Hepatocyte (in vitro differentiated cells): ENCODE data around the gene PLVAP. TPM values are rescaled to one million over a fixed set of nuclear protein-coding genes. Genes with fewer than 3 reads are reported as not detected.

Experiments
- DNase-seq: peaks from one replicate; pipeline ENCODE4 v3.0.0-alpha.2; 2016; ENCODE audit warnings: low spot score
- H2AFZ ChIP-seq: fragments of 200-600 bp; sonication (generic); 2 replicates; pipeline ENCODE4 v1.6.0; 2016; ENCODE audit warnings: antibody characterized with exemption, mild to moderate bottlenecking
- H3K27ac ChIP-seq: fragments of 200-600 bp; sonication (generic); 2 replicates; pipeline ENCODE4 v1.5.1; 2016; ENCODE audit warnings: mild to moderate bottlenecking
- H3K27me3 ChIP-seq: fragments of 200-600 bp; sonication (generic); 2 replicates; pipeline ENCODE4 v1.6.1; 2016
- H3K36me3 ChIP-seq: fragments of 200-600 bp; sonication (generic); replicated peaks from 2 replicates; pipeline ENCODE4 v1.5.1; 2016; ENCODE audit warnings: low read depth; ENCODE audit not compliant: insufficient read depth
- H3K4me1 ChIP-seq: fragments of 200-600 bp; sonication (generic); 2 replicates; pipeline ENCODE4 v1.5.1; 2016; ENCODE audit warnings: mild to moderate bottlenecking, moderate library complexity; ENCODE audit not compliant: insufficient read depth
- H3K4me2 ChIP-seq: fragments of 200-600 bp; sonication (generic); 2 replicates; pipeline ENCODE4 v1.6.0; 2016
- H3K4me3 ChIP-seq: fragments of 200-600 bp; sonication (generic); 2 replicates; pipeline ENCODE4 v1.5.1; 2016; ENCODE audit warnings: mild to moderate bottlenecking
- H3K79me2 ChIP-seq: fragments of 200-600 bp; sonication (generic); 2 replicates; pipeline ENCODE4 v1.6.0; 2017; ENCODE audit warnings: mild to moderate bottlenecking
- H3K9me2 ChIP-seq: fragments of 200-600 bp; sonication (generic); replicated peaks from 2 replicates; pipeline ENCODE4 v1.6.0; 2017; ENCODE audit warnings: mild to moderate bottlenecking; ENCODE audit not compliant: insufficient read depth
- H3K9me3 ChIP-seq: fragments of 200-600 bp; sonication (generic); 2 replicates; pipeline ENCODE4 v1.5.1; 2016; ENCODE audit warnings: low read depth, mild to moderate bottlenecking
- H4K20me1 ChIP-seq: fragments of 200-600 bp; sonication (generic); 2 replicates; pipeline ENCODE4 v1.6.0; 2016; ENCODE audit warnings: mild to moderate bottlenecking; ENCODE audit not compliant: insufficient read depth, poor library complexity, severe bottlenecking
- CTCF ChIP-seq: fragments of 200-600 bp; sonication (generic); IDR thresholded peaks from 2 replicates; pipeline ENCODE4 v1.5.1; 2016; ENCODE audit warnings: antibody characterized with exemption, mild to moderate bottlenecking; ENCODE audit not compliant: poor library complexity
- EZH2 ChIP-seq: fragments of 200-600 bp; sonication (generic); IDR thresholded peaks from 2 replicates; pipeline ENCODE4 v1.6.1; 2016; ENCODE audit warnings: antibody characterized with exemption, mild to moderate bottlenecking, borderline replicate concordance
- EZH2phosphoT487 ChIP-seq: fragments of 200-600 bp; sonication (generic); IDR thresholded peaks from one replicate; pipeline ENCODE4 v1.6.1; 2018; ENCODE audit warnings: antibody characterized with exemption, mild to moderate bottlenecking, low read depth, moderate library complexity; ENCODE audit not compliant: unreplicated experiment, severe bottlenecking
- WGBS: methylation state at CpG from one replicate; pipeline ENCODE4 v1.1.6; 2016; ENCODE audit warnings: low lambda C conversion rate; ENCODE audit errors: missing lambda C conversion rate; 5-methylcytosine and 5-hydroxymethylcytosine counted together
- polyA plus RNA-seq: library from polyadenylated mRNA; unstranded; fragments of >200 nt; fragmentation: Nextera tagmentation; extraction: Ambion mirVana; gene quantifications from 2 replicates; pipeline ENCODE4 v1.2.1, GENCODE V29; 2016
- total RNA-seq: library from RNA; depleted of rRNA; stranded (reverse); fragments of >200 nt; gene quantifications from 2 replicates; pipeline ENCODE4 v1.2.3, GENCODE V29; 2014

The PLVAP gene
- total and polyA plus RNA-seq, 2 experiments from 2014 or later, result 1.4 to 5.3 TPM

DNA sequence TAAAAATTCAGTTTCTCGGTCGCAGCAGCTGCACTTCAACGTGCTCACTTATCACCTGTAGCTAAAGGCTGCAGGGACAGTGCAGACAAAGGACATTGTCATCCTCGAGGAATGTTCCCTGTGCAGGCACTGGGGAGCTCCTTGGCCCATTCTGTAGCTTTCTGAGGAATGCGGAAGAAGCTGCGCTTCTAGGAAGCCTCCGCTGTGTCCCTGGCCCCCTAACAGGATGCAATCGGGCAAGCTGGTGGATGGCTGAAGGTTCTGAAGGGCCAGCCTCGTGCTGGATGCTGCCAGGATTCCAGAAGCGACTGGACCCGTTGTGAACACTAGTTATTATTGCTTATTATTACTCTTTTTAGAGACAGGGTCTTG, 50.6 kb downstream of the PLVAP start:
- H3K9me3 ChIP-seq, result no peaks in the 10 kb centered on the region
- DNase-seq, result no peak
- no peak overlapping the region for H3K4me2 ChIP-seq
- no peaks in the 10 kb centered on the region for H3K36me3 ChIP-seq
- no peaks in the 10 kb centered on the region for H3K79me2 ChIP-seq
- no peaks in the 10 kb centered on the region for H3K27me3 ChIP-seq
- peaks cover 12% of the 10 kb centered on the region for H3K4me1 ChIP-seq
- H2AFZ ChIP-seq, result no peak overlapping the region
- H3K4me3 ChIP-seq, result no peak overlapping the region
- no peaks in the 10 kb centered on the region for H4K20me1 ChIP-seq
- no peak overlapping the region for H3K27ac ChIP-seq
- TF ChIP-seq EZH2phosphoT487, result no peak
- no peak for TF ChIP-seq CTCF
- no peak for TF ChIP-seq EZH2
- no peaks in the 10 kb centered on the region for H3K9me2 ChIP-seq
- 93% methylated on average over 11 of the region's 11 CpGs for WGBS

DNA sequence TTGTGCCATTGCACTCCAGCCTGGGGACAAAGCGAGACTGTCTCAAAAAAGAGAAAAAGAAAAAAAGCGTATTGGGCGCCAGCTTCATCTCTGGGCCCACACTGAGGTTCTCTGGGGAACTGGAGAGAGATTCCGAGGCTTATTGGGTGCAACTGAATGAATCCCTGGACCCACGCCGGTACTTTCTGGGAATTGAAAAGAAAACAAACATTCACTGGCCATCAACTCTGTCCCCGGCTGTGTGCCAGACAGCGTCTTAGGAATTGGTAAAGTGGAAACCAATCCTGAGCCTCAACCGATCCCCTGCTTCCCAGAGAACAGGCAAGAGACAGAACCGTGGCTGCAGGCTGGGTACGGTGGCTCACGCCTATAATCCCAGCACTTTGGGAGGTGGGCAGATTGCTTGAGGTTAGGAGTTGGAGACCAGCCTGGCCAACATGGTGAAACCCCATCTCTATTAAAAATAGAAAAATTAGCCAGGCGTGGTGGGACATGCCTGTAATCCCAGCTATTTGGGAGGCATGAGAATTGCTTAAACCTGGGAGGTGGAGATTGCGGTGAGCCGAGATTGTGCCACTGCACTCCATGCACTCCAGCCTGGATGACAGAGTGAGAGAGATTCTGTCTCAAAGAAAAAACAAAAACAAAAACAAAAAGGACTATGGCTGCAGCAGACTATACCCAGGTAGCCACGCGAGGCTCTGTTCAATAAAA, 51.1 kb downstream of the PLVAP start:
- no peak overlapping the region for H3K4me3 ChIP-seq
- TF ChIP-seq CTCF, result no peak
- TF ChIP-seq EZH2, result no peak
- TF ChIP-seq EZH2phosphoT487, result no peak
- no peaks in the 10 kb centered on the region for H3K79me2 ChIP-seq
- H3K27me3 ChIP-seq, result no peaks in the 10 kb centered on the region
- H3K36me3 ChIP-seq, result no peaks in the 10 kb centered on the region
- H3K4me1 ChIP-seq, result peaks cover 12% of the 10 kb centered on the region
- no peak overlapping the region for H3K4me2 ChIP-seq
- H3K27ac ChIP-seq, result no peak overlapping the region
- no peaks in the 10 kb centered on the region for H3K9me2 ChIP-seq
- H4K20me1 ChIP-seq, result no peaks in the 10 kb centered on the region
- 95% methylated on average over 17 of the region's 17 CpGs for WGBS
- H2AFZ ChIP-seq, result no peak overlapping the region
- DNase-seq, result no peak
- no peaks in the 10 kb centered on the region for H3K9me3 ChIP-seq

DNA sequence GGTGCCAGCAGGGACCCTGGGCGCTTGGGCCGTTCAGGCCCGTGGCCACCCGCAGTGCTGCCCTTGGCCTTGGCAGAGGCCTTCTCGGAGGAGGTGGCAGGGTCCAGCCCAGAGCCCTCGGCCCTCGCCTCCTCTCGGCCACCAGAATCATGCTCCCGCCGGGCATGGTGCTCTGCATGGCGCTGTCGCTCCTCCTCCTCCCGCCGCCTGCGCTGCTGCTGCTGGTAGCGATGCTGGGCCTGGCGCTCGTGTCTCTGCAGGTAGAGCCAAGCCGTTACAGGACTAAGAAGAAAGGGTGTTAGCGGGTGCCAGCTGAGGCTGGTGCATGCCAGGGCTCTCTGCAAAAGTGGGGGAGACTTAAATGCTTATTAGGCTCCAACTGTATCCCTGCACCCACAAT, 52.0 kb downstream of the PLVAP start:
- Histone ChIP-seq H3K9me2 (no peaks in the 10 kb centered on the region), H3K4me3 (no peak overlapping the region), H4K20me1 (no peaks in the 10 kb centered on the region), H3K4me1 (peaks cover 12% of the 10 kb centered on the region), H3K9me3 (no peaks in the 10 kb centered on the region), H3K36me3 (no peaks in the 10 kb centered on the region), H3K4me2 (no peak overlapping the region), H3K27me3 (no peaks in the 10 kb centered on the region), H2AFZ (no peak overlapping the region), H3K27ac (no peak overlapping the region), H3K79me2 (no peaks in the 10 kb centered on the region)
- no peak for DNase-seq
- no peak for TF ChIP-seq EZH2phosphoT487
- TF ChIP-seq EZH2, result no peak
- no peak for TF ChIP-seq CTCF
- 96% methylated on average over 20 of the region's 20 CpGs for WGBS
